SH-SY5Y (cell line): Measurements from ENCODE around the gene GAS1.

Source experiments
- GATA2 ChIP-seq: IDR thresholded peaks from 2 replicates; pipeline ENCODE4 v1.6.1; 2011; ENCODE audit warnings: mild to moderate bottlenecking, low read depth, low read length
- GATA3 ChIP-seq: IDR thresholded peaks from 2 replicates; pipeline ENCODE4 v1.6.1; 2011; ENCODE audit warnings: low read depth, mild to moderate bottlenecking, low read length, moderate library complexity

DNA sequence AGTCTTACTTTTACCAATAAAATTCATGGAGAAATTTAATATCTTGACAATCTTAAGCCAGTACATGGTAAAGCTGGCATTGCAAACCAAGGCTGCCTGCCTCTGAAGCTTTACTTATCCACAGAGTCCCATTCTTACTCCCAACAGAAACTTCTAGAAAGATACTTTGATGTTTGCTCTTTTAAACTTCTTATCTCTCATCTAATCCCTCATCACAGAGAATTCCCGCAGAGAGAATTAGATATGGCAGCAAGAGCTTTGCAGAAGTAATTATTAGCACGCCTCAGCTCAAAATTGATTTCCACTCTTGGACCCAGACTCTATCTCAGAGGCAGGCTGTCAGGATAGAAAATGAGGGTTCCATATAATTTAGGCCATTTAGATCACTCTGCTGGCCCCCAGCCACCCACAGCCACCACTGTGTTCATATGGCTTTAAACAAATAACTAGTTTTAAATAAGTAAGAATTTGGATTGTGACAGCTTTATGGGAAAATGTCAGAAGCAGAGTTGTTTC lies 37.9 kb upstream of the GAS1 start:
- TF ChIP-seq GATA2 (no peak), GATA3 (no peak)
